Colon (tissue), 2 donors: ENCODE results near the gene ZNF99.
"Not testable (repeated sequence)": the region's sequence is repeated elsewhere in the genome, so short reads cannot be mapped to it uniquely, and the experiment has no call there.

Experiments used
- FAIRE-seq: peaks from 2 replicates; lab custom pipeline; 2012; peaks lifted over from hg19 to GRCh38; lab: Jason Lieb, UNC
- donor health status: control.
- donor health status: control.

ZNF99 gene

GRCh38 chr19:22783651-22784410 lies at the start of gene ZNF99:
Gene ZNF99 (minus strand): TSS chr19:22784151. CDS start chr19:22784016, 135 bp downstream.
- no peak for FAIRE-seq

GRCh38 chr19:22832031-22832762 lies 48.2 kb upstream of the ZNF99 start, which contains the start of gene ZNF723:
Gene ZNF723 (plus strand): TSS chr19:22832291. CDS start chr19:22832380, 89 bp downstream.
- FAIRE-seq, result no peak

DNA sequence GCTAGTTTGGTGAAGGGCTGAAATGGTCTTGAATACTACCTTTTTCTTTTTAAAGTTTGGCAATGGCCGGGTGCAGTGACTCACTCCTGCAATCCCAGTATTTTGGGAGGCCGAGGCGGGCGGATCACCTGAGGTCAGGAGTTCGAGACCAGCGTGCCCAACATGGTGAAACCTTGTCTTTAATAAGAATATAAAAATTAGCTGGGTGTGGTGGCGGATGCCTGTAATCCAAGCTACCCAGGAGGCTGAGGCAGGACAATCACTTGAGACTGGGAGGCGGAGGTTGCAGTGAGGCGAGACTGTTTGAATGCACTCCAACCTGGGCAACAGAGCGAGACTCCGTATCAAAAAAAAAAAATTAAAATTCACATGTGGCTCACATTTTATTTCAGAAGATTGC lies 47.3 kb upstream of the ZNF99 start:
- no peak for FAIRE-seq

DNA sequence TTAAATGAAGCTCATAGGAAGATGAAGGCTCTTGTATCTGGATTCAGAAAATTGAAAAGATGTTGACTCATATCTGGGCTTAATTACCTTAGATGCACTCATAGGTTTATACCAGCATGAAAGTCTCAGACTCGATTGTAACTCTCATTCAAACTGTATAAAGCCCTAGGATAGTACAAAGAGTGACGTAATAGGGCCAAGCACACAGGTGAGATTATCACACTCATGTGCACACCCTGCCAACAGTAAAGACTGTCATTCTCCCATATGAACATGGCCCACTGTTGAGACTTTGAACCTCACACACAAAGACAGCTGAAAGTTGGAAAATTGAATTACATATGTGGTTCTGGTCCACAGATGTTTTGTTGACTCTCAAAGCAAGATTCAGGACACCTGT lies 30.2 kb upstream of the ZNF99 start:
- no peak for FAIRE-seq

- FAIRE-seq, result no peak
Observed at GRCh38 chr19:22807061-22807835, 23.3 kb upstream of the ZNF99 start.

DNA sequence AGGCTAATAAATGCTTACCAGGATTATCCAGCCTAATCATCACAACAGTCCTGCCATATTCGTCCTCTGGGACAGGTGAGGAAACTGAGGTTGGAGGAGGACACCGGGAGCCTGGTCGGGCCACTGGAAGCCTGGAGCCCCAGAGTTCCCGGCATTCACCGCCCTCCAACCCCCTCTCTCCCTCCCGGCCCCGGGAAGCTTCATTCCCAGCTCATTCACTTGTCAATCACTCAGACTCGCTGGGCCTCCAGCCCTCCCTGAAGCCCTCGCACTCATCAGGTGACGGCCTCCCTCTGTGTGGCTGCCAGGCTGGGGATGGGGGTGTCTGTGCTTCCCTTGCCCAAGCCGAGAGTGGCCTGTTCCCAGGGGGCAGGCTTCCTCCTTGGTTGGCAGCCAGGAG lies 22.5 kb upstream of the ZNF99 start:
- no peak for FAIRE-seq

- FAIRE-seq, result no peak
Observed at GRCh38 chr19:22797040-22797439, 13.1 kb upstream of the ZNF99 start.

GRCh38 chr19:22792863-22793262 lies 8.9 kb upstream of the ZNF99 start:
- not testable (repeated sequence) for FAIRE-seq

- no peak for FAIRE-seq
Observed at GRCh38 chr19:22735911-22736645, 47.9 kb downstream of the ZNF99 start.

DNA sequence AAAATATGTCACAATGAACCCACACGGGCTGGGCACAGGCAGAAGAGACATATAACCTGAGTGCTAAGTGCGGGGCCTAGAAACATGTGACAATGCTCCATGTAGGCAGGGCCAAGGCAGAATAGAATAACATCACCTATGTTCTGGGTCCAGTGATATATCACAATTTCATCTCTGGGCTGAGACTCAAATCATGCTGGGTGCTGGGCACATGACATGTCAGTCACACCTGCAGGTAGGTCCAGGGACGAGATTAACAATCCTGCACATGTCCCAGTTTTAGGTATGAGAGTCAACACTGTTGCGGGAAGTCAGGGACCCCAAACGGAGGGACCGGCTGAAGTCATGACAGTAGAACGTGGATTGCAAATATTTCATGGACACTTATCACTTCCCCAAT lies 50.3 kb downstream of the ZNF99 start:
- FAIRE-seq, result no peak

DNA sequence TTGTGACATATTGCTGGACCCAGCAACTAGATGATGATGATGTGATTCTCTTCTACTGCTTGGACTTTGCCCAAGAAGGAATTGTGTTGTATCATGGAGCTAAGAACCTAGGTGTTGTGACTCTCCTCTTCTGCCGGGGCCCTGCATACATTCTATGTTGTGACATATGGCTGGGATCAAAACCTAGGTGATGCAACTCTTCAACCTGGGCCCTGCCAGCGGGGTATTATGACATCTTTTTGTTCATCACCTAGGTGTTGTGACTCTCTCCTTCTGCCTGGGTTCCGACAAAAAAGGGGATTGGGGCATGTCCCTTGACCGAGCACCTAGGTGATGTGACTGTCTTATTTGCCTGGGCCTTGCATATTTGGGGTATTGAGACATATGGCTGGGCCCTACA lies 55.7 kb downstream of the ZNF99 start:
- FAIRE-seq, result not testable (repeated sequence)

DNA sequence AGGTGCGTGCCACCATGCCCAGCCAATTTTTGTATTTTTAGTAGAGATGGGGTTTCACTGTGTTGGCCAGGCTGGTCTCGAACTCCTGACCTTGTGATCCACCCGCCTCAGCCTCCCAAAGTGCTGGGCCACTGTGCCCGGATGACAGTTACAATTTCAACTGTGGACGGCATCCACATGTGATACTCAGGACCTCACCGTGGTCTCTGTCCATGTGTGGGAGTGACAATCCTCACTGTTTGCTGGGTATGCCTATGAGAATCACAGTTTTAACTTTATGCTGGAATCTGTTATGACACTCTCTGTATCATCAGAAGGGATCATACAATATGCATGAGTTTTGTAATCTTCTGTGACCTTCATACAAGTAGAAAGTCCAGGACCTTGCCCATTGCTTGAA lies 62.4 kb downstream of the ZNF99 start:
- FAIRE-seq, result not testable (repeated sequence)

DNA sequence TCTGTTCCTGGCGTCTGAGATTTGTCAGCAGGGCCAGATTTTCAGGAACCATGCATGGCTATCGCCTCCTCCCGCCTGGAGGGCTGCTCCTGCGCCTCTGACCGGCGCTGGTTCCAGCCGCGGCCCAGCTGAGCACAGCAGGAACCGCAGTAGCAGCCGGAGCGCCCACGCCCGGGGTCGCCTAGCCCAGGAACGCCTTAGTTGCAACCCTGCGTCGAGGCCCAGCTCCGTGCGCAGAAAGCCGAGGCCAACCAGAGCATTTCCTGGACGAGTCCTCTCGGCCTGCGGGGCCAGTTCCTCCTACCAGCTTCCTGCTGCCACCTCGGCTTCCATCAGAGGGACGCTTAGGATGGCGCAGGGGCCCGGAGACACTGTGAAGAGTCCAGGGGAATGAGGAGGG lies 75.0 kb downstream of the ZNF99 start:
- no peak for FAIRE-seq

- FAIRE-seq, result not testable (repeated sequence)
Observed at GRCh38 chr19:22703096-22703495, 80.9 kb downstream of the ZNF99 start.

- not testable (repeated sequence) for FAIRE-seq
Observed at GRCh38 chr19:22702661-22703060, 81.3 kb downstream of the ZNF99 start.
